Fibroblast of the aortic adventitia (primary cell): ENCODE data around the gene NDUFB11. TPM values are rescaled to one million over a fixed set of nuclear protein-coding genes. Genes with fewer than 3 reads are reported as not detected.
A peak's percentile ranks its signal among the peaks of the same experiment; 100 is the strongest.
"Not testable (repeated sequence)": the region's sequence is repeated elsewhere in the genome, so short reads cannot be mapped to it uniquely, and the experiment has no call there.

Source experiments
- DNase-seq: peaks from one replicate; pipeline ENCODE4 v3.0.0-alpha.2; 2010; ENCODE audit warnings: low read depth
- H3K4me3 ChIP-seq: 2 replicates; pipeline ENCODE4 v1.5.1; 2011; ENCODE audit warnings: low read depth, mild to moderate bottlenecking, control low read depth, low read length, moderate library complexity
- total RNA-seq: library from RNA; depleted of rRNA; stranded (reverse); fragments of >200 nt; gene quantifications from 2 replicates; pipeline ENCODE4 v1.2.3, GENCODE V29; 2012; ENCODE audit warnings: low replicate concordance
- TF ChIP-seq, protein P1 (sequence below): IDR thresholded peaks from 2 replicates; pipeline ENCODE4 v1.5.1; 2011; ENCODE audit warnings: mild to moderate bottlenecking, low read length, control low read depth, inconsistent platforms; ENCODE audit not compliant: insufficient read depth

NDUFB11 gene
- total RNA-seq, 1 donor = 45.5 TPM

DNA sequence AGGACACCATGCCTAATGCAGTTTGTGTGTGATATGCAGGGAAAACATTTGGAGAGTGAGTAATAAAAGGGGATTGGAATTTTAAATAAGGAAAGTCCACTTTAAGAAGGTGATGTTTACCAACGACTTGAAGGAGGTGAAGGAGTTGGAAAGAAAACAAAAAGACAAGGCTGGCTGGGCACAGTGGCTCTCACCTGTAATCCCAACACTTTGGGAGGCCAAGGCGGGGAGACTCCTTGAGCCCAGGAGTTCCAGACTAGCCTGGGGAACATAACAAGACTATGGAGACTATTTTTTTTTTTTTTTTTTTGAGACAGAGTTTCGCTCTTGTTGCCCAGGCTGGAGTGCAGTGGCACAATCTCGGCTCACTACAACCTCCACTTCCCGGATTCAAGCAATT, 11.0 kb downstream of the NDUFB11 start:
- no peak for DNase-seq
- no peak overlapping the region for H3K4me3 ChIP-seq
- TF ChIP-seq, protein P1, sequence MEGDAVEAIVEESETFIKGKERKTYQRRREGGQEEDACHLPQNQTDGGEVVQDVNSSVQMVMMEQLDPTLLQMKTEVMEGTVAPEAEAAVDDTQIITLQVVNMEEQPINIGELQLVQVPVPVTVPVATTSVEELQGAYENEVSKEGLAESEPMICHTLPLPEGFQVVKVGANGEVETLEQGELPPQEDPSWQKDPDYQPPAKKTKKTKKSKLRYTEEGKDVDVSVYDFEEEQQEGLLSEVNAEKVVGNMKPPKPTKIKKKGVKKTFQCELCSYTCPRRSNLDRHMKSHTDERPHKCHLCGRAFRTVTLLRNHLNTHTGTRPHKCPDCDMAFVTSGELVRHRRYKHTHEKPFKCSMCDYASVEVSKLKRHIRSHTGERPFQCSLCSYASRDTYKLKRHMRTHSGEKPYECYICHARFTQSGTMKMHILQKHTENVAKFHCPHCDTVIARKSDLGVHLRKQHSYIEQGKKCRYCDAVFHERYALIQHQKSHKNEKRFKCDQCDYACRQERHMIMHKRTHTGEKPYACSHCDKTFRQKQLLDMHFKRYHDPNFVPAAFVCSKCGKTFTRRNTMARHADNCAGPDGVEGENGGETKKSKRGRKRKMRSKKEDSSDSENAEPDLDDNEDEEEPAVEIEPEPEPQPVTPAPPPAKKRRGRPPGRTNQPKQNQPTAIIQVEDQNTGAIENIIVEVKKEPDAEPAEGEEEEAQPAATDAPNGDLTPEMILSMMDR = no peak

DNA sequence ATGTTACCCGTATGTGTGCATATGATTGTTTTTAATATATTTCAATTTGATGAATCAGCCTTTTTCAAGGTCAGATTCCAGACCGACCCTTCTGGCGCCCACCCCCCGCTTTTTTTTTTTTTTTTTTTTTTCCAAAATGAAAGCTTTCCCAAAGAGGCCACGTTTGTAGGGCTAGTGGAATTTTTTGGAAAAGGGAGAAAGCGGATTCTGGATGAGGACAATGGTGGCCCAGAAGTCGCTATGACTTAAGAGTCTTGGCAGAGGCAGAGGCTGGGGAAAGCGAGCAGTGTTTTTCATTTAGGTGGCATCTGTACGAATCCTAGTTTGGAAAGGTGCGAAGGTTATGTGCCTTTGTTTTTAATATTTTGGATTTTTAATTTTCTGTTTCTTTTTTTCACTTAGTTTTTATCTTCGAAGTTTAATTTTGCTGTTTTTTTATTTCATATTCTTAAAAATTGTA, 14.6 kb downstream of the NDUFB11 start:
- peak overlapping the region; percentile 65 for H3K4me3 ChIP-seq
- TF ChIP-seq, protein P1 = no peak
- DNase-seq = no peak

DNA sequence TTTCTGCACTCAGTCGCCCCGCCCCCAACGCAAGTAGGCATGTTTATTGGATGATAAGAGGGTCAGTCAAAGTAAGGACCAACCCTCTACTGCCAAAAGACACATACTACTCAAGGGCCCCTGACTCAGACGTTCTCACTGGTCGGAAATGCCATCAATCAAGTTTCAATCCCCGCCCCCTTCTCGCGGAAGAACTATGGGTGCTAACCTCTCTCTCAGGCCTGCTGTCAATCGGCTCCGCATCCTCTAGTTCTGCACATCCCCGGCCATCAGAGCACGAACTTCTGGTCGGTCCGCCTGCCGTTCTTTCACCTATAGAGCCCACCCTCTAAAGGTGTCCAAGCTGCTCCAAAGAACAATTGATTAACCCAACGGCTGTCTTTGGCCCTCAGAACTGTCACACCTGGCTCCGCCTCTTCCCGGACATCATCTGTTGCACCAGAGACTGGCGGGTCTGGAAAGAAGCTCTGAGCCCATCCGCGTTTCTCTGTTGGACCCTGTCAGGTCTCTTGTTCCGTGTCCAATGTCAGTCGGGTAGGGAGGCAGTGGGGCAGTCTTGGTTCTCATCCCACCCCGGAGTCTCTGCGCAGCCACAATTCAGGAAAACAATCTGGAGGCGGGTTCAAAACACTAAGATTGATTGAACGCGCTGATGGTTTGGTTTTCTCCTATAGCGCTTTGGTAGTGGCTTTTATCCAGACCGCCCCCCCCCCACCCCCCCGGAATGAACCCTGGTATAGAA, 15.2 kb downstream of the NDUFB11 start:
- TF ChIP-seq, protein P1 = no peak
- DNase-seq = peak; percentile 97
- peak overlapping the region; percentile 65 for H3K4me3 ChIP-seq

DNA sequence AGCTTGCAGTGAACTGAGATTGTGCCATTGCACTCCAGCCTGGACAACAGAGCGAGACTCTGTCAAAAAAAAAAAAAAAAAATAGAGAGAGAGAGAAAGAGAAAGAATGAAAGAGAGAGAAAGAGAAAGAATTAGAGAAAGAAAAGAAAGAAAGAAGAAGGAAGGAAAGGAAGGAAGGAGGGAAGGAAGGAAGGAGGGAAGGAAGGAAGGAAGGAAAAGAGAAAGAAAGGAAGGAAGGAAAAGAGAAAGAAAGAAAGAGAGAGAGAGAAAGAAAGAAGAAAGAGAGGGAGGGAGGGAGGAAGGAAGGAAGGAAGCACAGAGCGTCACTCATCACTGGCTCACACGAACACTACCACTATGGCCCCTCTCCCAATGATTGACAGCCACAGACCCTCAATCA, 20.0 kb downstream of the NDUFB11 start:
- DNase-seq = not testable (repeated sequence)

DNA sequence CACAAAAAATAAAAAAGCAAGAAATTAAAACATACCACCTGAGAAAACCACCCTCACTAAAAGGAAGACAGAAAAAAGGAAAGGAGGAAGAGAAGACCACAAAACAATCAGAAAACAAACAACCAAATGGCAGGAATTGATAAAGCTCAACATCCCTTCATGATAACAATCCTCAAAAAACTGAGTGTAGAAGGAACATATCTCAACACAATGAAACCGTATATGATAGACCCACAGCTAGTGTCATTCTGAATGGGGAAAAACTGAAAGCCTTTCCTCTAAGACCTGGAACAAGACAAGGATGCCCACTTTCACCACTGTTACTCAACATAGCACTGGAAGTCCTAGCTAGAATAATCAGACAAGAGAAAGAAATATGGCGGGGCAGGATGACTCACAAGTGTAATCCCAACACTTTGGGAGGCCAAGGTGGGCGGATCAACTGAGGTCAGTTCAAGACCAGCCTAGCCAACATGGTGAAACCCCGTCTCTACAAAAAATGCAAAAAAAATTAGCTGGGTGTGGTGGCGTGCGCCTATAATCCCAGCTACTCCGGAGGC, 27.9 kb downstream of the NDUFB11 start:
- not testable (repeated sequence) for H3K4me3 ChIP-seq, DNase-seq

More for the DNA sequence above, 20.0 kb downstream of the NDUFB11 start:
- not testable (repeated sequence) for H3K4me3 ChIP-seq

DNA sequence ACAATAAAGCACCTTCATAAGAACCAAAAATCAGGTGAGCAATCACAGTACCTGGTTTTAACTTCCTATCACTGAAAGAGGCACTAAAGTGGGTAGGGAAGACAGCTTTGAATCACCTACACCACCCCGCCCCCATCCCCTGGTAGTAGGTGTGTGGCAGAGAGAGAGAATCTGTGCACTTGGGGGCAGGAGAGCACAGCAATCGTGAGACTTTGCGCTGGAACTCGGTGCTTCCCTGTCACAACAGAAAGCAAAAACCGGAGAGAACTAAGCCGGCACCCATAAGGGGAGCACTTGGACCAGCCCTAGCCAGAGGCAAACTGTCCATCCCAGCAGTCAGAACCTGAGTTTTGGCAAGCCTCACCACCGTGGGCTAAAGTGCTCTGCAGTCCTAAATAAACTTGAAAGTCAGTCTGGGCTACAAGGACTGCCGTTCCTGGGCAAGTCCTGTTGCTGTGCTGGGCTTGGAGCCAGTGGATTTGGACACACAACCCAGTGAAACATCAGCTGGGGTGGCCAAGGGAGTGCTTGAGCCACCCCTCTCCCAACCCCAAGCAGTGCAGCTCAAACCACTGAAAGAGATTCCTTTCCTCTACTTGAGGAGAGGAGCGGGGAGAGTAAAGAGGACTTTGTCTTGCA, 32.1 kb downstream of the NDUFB11 start:
- DNase-seq = peak; percentile 29

DNA sequence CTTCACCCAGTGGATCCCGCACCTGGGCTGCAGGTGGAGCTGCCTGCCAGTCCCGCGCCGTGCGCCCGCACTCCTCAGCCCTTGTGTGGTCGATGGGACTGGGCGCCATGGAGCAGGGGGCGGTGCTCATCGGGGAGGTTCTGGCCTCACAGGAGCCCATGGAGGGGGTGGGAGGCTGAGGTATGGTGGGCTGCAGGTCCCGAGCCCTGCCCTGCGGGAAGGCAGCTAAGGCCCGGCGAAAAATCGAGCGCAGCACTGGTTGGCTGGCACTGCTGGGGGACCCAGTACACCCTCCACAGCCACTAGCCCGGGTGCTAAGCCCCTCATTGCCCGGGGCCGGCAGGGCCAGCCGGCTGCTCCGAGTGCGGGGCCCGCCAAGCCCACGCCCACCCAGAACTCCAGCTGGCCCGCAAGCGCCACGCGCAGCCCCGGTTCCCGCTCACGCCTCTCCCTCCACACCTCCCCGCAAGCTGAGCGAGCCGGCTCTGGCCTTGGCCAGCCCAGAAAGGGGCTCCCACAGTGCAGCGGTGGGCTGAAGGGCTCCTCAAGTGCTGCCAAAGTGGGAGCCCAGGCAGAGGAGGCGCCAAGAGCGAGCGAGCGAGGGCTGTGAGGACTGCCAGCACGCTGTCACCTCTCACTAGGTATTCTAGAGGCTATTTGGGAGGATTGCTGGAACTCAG, 33.4 kb downstream of the NDUFB11 start:
- DNase-seq, H3K4me3 ChIP-seq: not testable (repeated sequence)

More for the DNA sequence above, 32.1 kb downstream of the NDUFB11 start:
- no peak overlapping the region for H3K4me3 ChIP-seq
- TF ChIP-seq, protein P1 = no peak

DNA sequence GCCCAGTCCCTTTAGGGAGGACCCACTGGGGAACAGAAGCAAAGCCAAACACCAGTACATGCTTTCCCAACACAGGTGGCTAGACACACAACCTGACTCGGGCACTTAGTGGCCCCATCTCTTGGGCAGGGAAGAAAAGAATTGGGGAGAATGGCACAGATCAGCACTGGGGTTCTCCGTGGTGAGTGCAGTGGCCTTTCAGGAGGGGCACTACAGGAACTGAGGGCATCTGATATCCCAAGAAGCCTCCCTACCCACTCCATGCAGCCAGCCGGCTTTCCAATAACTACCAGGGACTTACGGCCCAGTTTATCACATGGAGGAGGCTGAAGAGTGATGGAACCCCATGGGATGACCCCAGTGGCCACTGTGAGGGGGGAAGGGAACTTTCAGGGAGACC, 43.3 kb downstream of the NDUFB11 start:
- no peak for DNase-seq
- TF ChIP-seq, protein P1 = no peak
- no peak overlapping the region for H3K4me3 ChIP-seq
